Tibial nerve (tissue), 4 donors: ENCODE measurements around the gene HSPH1. TPM values are rescaled to one million over a fixed set of nuclear protein-coding genes. Genes with fewer than 3 reads are reported as not detected.

ENCODE experiments used
- DNase-seq, 2 donors: peaks; one replicate each; pipeline ENCODE4 v3.0.0-alpha.2; 2019; ENCODE audit warnings: low spot score in 2 of 2
- H3K27ac ChIP-seq, 4 donors: fragments of 200-600 bp; sonication (generic) in 3 of 4; one replicate each; pipeline ENCODE4 v1.5.1; 2017 to 2019; ENCODE audit warnings: mild to moderate bottlenecking in 1 of 4
- H3K27me3 ChIP-seq, 2 donors: fragments of 200-600 bp; sonication (generic) in 1 of 2; one replicate each; pipeline versions ENCODE4 v1.5.1 to v1.6.0; 2017 to 2019
- H3K36me3 ChIP-seq, 3 donors: fragments of 200-600 bp; sonication (generic); one replicate each; pipeline ENCODE4 v1.5.1; 2018 to 2019
- H3K4me1 ChIP-seq, 4 donors: fragments of 200-600 bp; sonication (generic) in 3 of 4; one replicate each; pipeline ENCODE4 v1.5.1; 2017 to 2019
- H3K4me3 ChIP-seq, 4 donors: fragments of 200-600 bp; sonication (generic) in 3 of 4; one replicate each; pipeline ENCODE4 v1.5.1; 2017 to 2019; ENCODE audit warnings: mild to moderate bottlenecking in 1 of 4, moderate library complexity in 1 of 4
- H3K9me3 ChIP-seq, 4 donors: fragments of 200-600 bp; sonication (generic) in 3 of 4; one replicate each; pipeline ENCODE4 v1.5.1; 2017 to 2019
- CTCF ChIP-seq, 5 experiments: fragments of 200-600 bp in 3 of 5; fragments of 450-650 bp in 2 of 5; sonication (generic) in 3 of 5; IDR thresholded peaks; one replicate each; pipeline ENCODE4 v1.5.1; 2016 to 2019; ENCODE audit warnings: antibody characterized with exemption in 5 of 5, mild to moderate bottlenecking in 3 of 5, moderate library complexity in 2 of 5
- EP300 ChIP-seq, 2 donors: sonication (generic); formaldehyde crosslinking; IDR thresholded peaks; one replicate each; pipeline ENCODE4 v1.6.1; 2017; ENCODE audit warnings: antibody characterized with exemption in 2 of 2, mild to moderate bottlenecking in 1 of 2
- POLR2A ChIP-seq, 2 donors: fragments of 450-650 bp; IDR thresholded peaks; one replicate each; pipeline ENCODE4 v1.6.1; 2017; ENCODE audit warnings: antibody characterized with exemption in 2 of 2, mild to moderate bottlenecking in 2 of 2, moderate library complexity in 2 of 2
- WGBS, 2 donors: methylation state at CpG; one replicate each; pipeline ENCODE4 v1.1.5; 2018; 5-methylcytosine and 5-hydroxymethylcytosine counted together
- total RNA-seq, 4 donors: library from RNA; depleted of rRNA; stranded (reverse); fragments of >200 nt; gene quantifications; one replicate each; pipeline ENCODE4 v1.1.0, GENCODE V29; 2016

Gene HSPH1
- total RNA-seq, 4 donors from 2014 or later, result 26.2 to 41.7 (median 30.0) TPM

- 95 to 97% methylated on average over 4 of the region's 4 CpGs for WGBS, 2 donors
- peaks cover 4 to 98% (median 8%) of the 10 kb centered on the region in 3 donors for H3K36me3 ChIP-seq
Measured at GRCh38 chr13:31145417-31145816, 16.3 kb downstream of the HSPH1 start.

GRCh38 chr13:31138515-31138914, 23.2 kb downstream of the HSPH1 start:
- 89 to 93% methylated on average over 3 of the region's 3 CpGs for WGBS, 2 donors
- TF ChIP-seq CTCF (IDR thresholded peaks at IDR 0.05) (no peak), EP300 (IDR thresholded peaks at IDR 0.05) (no peak), POLR2A (IDR thresholded peaks at IDR 0.05) (no peak)
- H3K4me1 ChIP-seq, result no peaks in the 10 kb centered on the region
- H3K9me3 ChIP-seq, result no peaks in the 10 kb centered on the region
- DNase-seq, result no peak
- no peak overlapping the region for H3K27ac ChIP-seq
- H3K27me3 ChIP-seq, result no peaks in the 10 kb centered on the region
- no peak overlapping the region for H3K4me3 ChIP-seq
- H3K36me3 ChIP-seq, result peaks cover 0 to 90% (median 14%) of the 10 kb centered on the region in 3 donors

More at GRCh38 chr13:31145417-31145816, 16.3 kb downstream of the HSPH1 start:
- no peaks in the 10 kb centered on the region for H3K4me1 ChIP-seq
- no peak overlapping the region for H3K4me3 ChIP-seq
- no peak overlapping the region for H3K27ac ChIP-seq
- no peaks in the 10 kb centered on the region for H3K9me3 ChIP-seq
- no peaks in the 10 kb centered on the region for H3K27me3 ChIP-seq
- TF ChIP-seq POLR2A (IDR thresholded peaks at IDR 0.05) (no peak), EP300 (IDR thresholded peaks at IDR 0.05) (no peak), CTCF (IDR thresholded peaks at IDR 0.05) (no peak)
- no peak for DNase-seq

- no peak for DNase-seq
- H3K27ac ChIP-seq, result no peak overlapping the region
- no peak overlapping the region for H3K4me3 ChIP-seq
- peaks cover 0 to 76% (median 12%) of the 10 kb centered on the region in 3 donors for H3K36me3 ChIP-seq
- no peak for TF ChIP-seq EP300 (IDR thresholded peaks at IDR 0.05)
- no peak for TF ChIP-seq POLR2A (IDR thresholded peaks at IDR 0.05)
- TF ChIP-seq CTCF (IDR thresholded peaks at IDR 0.05), result no peak
- H3K27me3 ChIP-seq, result no peaks in the 10 kb centered on the region
- no peaks in the 10 kb centered on the region for H3K9me3 ChIP-seq
- no peaks in the 10 kb centered on the region for H3K4me1 ChIP-seq
Measured at GRCh38 chr13:31136724-31137123, 25.0 kb downstream of the HSPH1 start.

GRCh38 chr13:31134039-31134711, 27.5 kb downstream of the HSPH1 start:
- 88 to 92% methylated on average over 3 of the region's 3 CpGs for WGBS, 2 donors

More at GRCh38 chr13:31134039-31134711, 27.5 kb downstream of the HSPH1 start:
- Histone ChIP-seq H3K27me3 (no peaks in the 10 kb centered on the region), H3K4me1 (no peaks in the 10 kb centered on the region), H3K4me3 (no peak overlapping the region), H3K36me3 (peaks cover 0 to 51% (median 8%) of the 10 kb centered on the region in 3 donors), H3K27ac (no peak overlapping the region), H3K9me3 (no peaks in the 10 kb centered on the region)
- DNase-seq, result no peak
- no peak for TF ChIP-seq EP300 (IDR thresholded peaks at IDR 0.05)
- TF ChIP-seq CTCF (IDR thresholded peaks at IDR 0.05), result no peak
- TF ChIP-seq POLR2A (IDR thresholded peaks at IDR 0.05), result no peak
